GM13976 (cell line): ENCODE results near the gene VEGFA.

Experiments used
- DNase-seq: peaks from one replicate; pipeline ENCODE4 v3.0.0; 2012; ENCODE audit warnings: low spot score
- CTCF ChIP-seq: IDR thresholded peaks from 2 replicates; pipeline ENCODE4 v1.5.1; 2012; ENCODE audit warnings: borderline replicate concordance, mild to moderate bottlenecking; ENCODE audit not compliant: insufficient read depth; ENCODE audit errors: extremely low read depth, missing control alignments, control extremely low read depth
- in situ Hi-C: fragments of 300-500 bp; cut with MboI; formaldehyde crosslinking; loops from one replicate; pipeline ENCODE4 v1.12.0; 2022; ENCODE audit warnings: low sequenced_read_pairs, mixed read lengths, inconsistent platforms; ENCODE audit not compliant: unreplicated experiment

The VEGFA gene

GRCh38 chr6:43805699-43806042, 35.7 kb downstream of the VEGFA start:
- no peak for TF ChIP-seq CTCF
- no peak for DNase-seq
- in situ Hi-C loops: no loop called here

- in situ Hi-C loops: no loop called here
- no peak for TF ChIP-seq CTCF
- DNase-seq: no peak
Measured at GRCh38 chr6:43806043-43806757, 36.2 kb downstream of the VEGFA start.

- no peak for DNase-seq
- no peak for TF ChIP-seq CTCF
- in situ Hi-C loops: no loop called here
Measured at GRCh38 chr6:43806758-43807227, 36.8 kb downstream of the VEGFA start.

GRCh38 chr6:43807228-43808061, 37.4 kb downstream of the VEGFA start:
- DNase-seq: no peak
- in situ Hi-C loops: no loop called here
- TF ChIP-seq CTCF: no peak

GRCh38 chr6:43808412-43808811, 38.4 kb downstream of the VEGFA start:
- no peak for DNase-seq
- in situ Hi-C loops: no loop called here
- no peak for TF ChIP-seq CTCF

- TF ChIP-seq CTCF: no peak
- in situ Hi-C loops: no loop called here
- no peak for DNase-seq
Measured at GRCh38 chr6:43809417-43810305, 39.6 kb downstream of the VEGFA start.
